ENCODE data around the gene HELB. TPM values are rescaled to one million over a fixed set of nuclear protein-coding genes. Genes with fewer than 3 reads are reported as not detected.

Gene HELB
- total and polyA plus RNA-seq, 2 of the 8 experiments (the other 6 are each of a cell fraction or from before 2014, with no cell fraction given): 1.8 to 7.6 TPM

- TF ChIP-seq CTCF (IDR thresholded peaks at IDR 0.05; ENCODE audit: control extremely low read depth in 1 of 3, insufficient read depth in 1 of 3, low read depth in 1 of 3, low read length in 3 of 3): no peak
- TF ChIP-seq MAFK (IDR thresholded peaks at IDR 0.05; ENCODE audit: low read depth, low read length): no peak
- no peak for TF ChIP-seq CHD1 (IDR thresholded peaks at IDR 0.05; ENCODE audit: low read depth, low read length)
Measured at GRCh38 chr12:66379616-66380015, 77.3 kb downstream of the HELB start (continued).
